Smooth muscle cell (in vitro differentiated cells): Measurements from ENCODE around the gene ZC3HAV1L. TPM values are rescaled to one million over a fixed set of nuclear protein-coding genes. Genes with fewer than 3 reads are reported as not detected.
A peak's percentile ranks its signal among the peaks of the same experiment; 100 is the strongest.

ENCODE experiments used
- DNase-seq: peaks from one replicate; lab custom pipeline; 2025; ENCODE audit not compliant: unreplicated experiment; lab: John Stamatoyannopoulos, UW
- H2AFZ ChIP-seq: fragments of 200-600 bp; sonication (generic); 2 replicates; pipeline ENCODE4 v1.6.0; 2016; ENCODE audit warnings: antibody characterized with exemption, low read depth, mild to moderate bottlenecking
- H3F3A ChIP-seq: fragments of 200-600 bp; sonication (generic); 2 replicates; pipeline ENCODE4 v1.6.0; 2017; ENCODE audit warnings: antibody characterized with exemption, low read depth
- H3K27ac ChIP-seq: fragments of 200-600 bp; sonication (generic); 2 replicates; pipeline ENCODE4 v1.5.1; 2016; ENCODE audit warnings: low read depth, mild to moderate bottlenecking
- H3K27me3 ChIP-seq: fragments of 200-600 bp; sonication (generic); 2 replicates; pipeline ENCODE4 v1.6.1; 2016; ENCODE audit warnings: low read depth, mild to moderate bottlenecking
- H3K36me3 ChIP-seq: fragments of 200-600 bp; sonication (generic); 2 replicates; pipeline ENCODE4 v1.5.1; 2016; ENCODE audit warnings: low read depth
- H3K4me1 ChIP-seq: fragments of 200-600 bp; sonication (generic); 2 replicates; pipeline ENCODE4 v1.5.1; 2016; ENCODE audit warnings: low read depth
- H3K4me2 ChIP-seq: fragments of 200-600 bp; sonication (generic); 2 replicates; pipeline ENCODE4 v1.6.0; 2016; ENCODE audit warnings: mild to moderate bottlenecking
- H3K4me3 ChIP-seq: fragments of 200-600 bp; sonication (generic); 2 replicates; pipeline ENCODE4 v1.5.1; 2016; ENCODE audit warnings: mild to moderate bottlenecking
- H3K79me2 ChIP-seq: fragments of 200-600 bp; sonication (generic); 2 replicates; pipeline ENCODE4 v1.6.0; 2016; ENCODE audit warnings: low read depth, mild to moderate bottlenecking
- H3K9ac ChIP-seq: fragments of 200-600 bp; sonication (generic); 2 replicates; pipeline ENCODE4 v1.6.0; 2016; ENCODE audit warnings: low read depth
- H3K9me3 ChIP-seq: fragments of 200-600 bp; sonication (generic); replicated peaks from 2 replicates; pipeline ENCODE4 v1.5.1; 2016; ENCODE audit warnings: low read depth
- H4K20me1 ChIP-seq: fragments of 200-600 bp; sonication (generic); 2 replicates; pipeline ENCODE4 v1.6.0; 2016; ENCODE audit warnings: low read depth
- CTCF ChIP-seq: fragments of 200-600 bp; sonication (generic); IDR thresholded peaks from 2 replicates; pipeline ENCODE4 v1.5.1; 2017; ENCODE audit warnings: borderline replicate concordance, mild to moderate bottlenecking, antibody characterized with exemption; ENCODE audit not compliant: insufficient read depth, poor library complexity, severe bottlenecking
- WGBS: methylation state at CpG from one replicate; pipeline ENCODE4 v1.1.7; 2016; ENCODE audit warnings: low lambda C conversion rate; 5-methylcytosine and 5-hydroxymethylcytosine counted together
- polyA plus RNA-seq: library from polyadenylated mRNA; unstranded; fragments of >200 nt; fragmentation: Nextera tagmentation; extraction: Ambion mirVana; gene quantifications from 2 replicates; pipeline ENCODE4 v1.2.1, GENCODE V29; 2016
- total RNA-seq: library from RNA; depleted of rRNA; stranded (reverse); fragments of >200 nt; gene quantifications from 2 replicates; pipeline ENCODE4 v1.2.3, GENCODE V29; 2014

Gene ZC3HAV1L
- total RNA-seq (47.2 and 56.6 TPM in 2 replicates), polyA plus RNA-seq (17.0 and 20.0 TPM in 2 replicates)

- no peak for TF ChIP-seq CTCF
- H3K79me2 ChIP-seq = peaks cover 28% of the 10 kb centered on the region
- peak within 1 kb of the TSS; percentile 96 for H2AFZ ChIP-seq
- no peaks in the 10 kb centered on the region for H3K9me3 ChIP-seq
- H3K4me3 ChIP-seq = peak within 1 kb of the TSS; percentile 97
- H3F3A ChIP-seq = no peaks in the 10 kb centered on the region
- 2% methylated on average over 58 of the region's 82 CpGs for WGBS
- peak within 1 kb of the TSS; percentile 99 for H3K4me2 ChIP-seq
- H3K9ac ChIP-seq = peak within 1 kb of the TSS; percentile 47
- peaks cover 5% of the 10 kb centered on the region for H3K4me1 ChIP-seq
- H3K36me3 ChIP-seq = peaks cover 3% of the 10 kb centered on the region
- no peaks in the 10 kb centered on the region for H3K27me3 ChIP-seq
- peak within 1 kb of the TSS; percentile 31 for H3K27ac ChIP-seq
- H4K20me1 ChIP-seq = peaks cover 20% of the 10 kb centered on the region
- peak; percentile 38 for DNase-seq
Measured at GRCh38 chr7:139035586-139036353, at the start of gene ZC3HAV1L. TSS of gene ZC3HAV1L (minus strand) at chr7:139036042. CDS start at chr7:139036017, 25 bp downstream.

- Histone ChIP-seq H3K36me3 (no peaks in the 10 kb centered on the region), H3K27me3 (no peaks in the 10 kb centered on the region), H3K4me1 (no peaks in the 10 kb centered on the region), H4K20me1 (no peaks in the 10 kb centered on the region), H3K4me3 (no peak overlapping the region), H3K79me2 (no peaks in the 10 kb centered on the region), H3K9me3 (no peaks in the 10 kb centered on the region), H2AFZ (no peak overlapping the region), H3K4me2 (no peak overlapping the region), H3F3A (no peaks in the 10 kb centered on the region), H3K27ac (no peak overlapping the region), H3K9ac (no peak overlapping the region)
- 96% methylated on average over 5 of the region's 5 CpGs for WGBS
- TF ChIP-seq CTCF = no peak
- no peak for DNase-seq
Measured at GRCh38 chr7:139084709-139085108, 48.9 kb upstream of the ZC3HAV1L start.

GRCh38 chr7:139081584-139081983 is 45.7 kb upstream of the ZC3HAV1L start:
- H2AFZ ChIP-seq = no peak overlapping the region
- H3K27ac ChIP-seq = no peak overlapping the region
- no peak overlapping the region for H3K4me2 ChIP-seq
- H3K4me1 ChIP-seq = no peaks in the 10 kb centered on the region
- H3K9me3 ChIP-seq = no peaks in the 10 kb centered on the region
- H4K20me1 ChIP-seq = no peaks in the 10 kb centered on the region
- no peaks in the 10 kb centered on the region for H3F3A ChIP-seq
- no peak overlapping the region for H3K4me3 ChIP-seq
- DNase-seq = no peak
- no peaks in the 10 kb centered on the region for H3K36me3 ChIP-seq
- H3K27me3 ChIP-seq = no peaks in the 10 kb centered on the region
- no peak for TF ChIP-seq CTCF
- H3K79me2 ChIP-seq = no peaks in the 10 kb centered on the region
- no peak overlapping the region for H3K9ac ChIP-seq

- Histone ChIP-seq H3K4me2 (no peak overlapping the region), H3K27ac (no peak overlapping the region), H4K20me1 (no peaks in the 10 kb centered on the region), H3K36me3 (no peaks in the 10 kb centered on the region), H3K4me1 (no peaks in the 10 kb centered on the region), H3K79me2 (no peaks in the 10 kb centered on the region), H3K9me3 (no peaks in the 10 kb centered on the region), H3K9ac (no peak overlapping the region), H3F3A (no peaks in the 10 kb centered on the region), H3K4me3 (no peak overlapping the region), H3K27me3 (no peaks in the 10 kb centered on the region), H2AFZ (no peak overlapping the region)
- DNase-seq = no peak
- no peak for TF ChIP-seq CTCF
- 94% methylated on average over 8 of the region's 8 CpGs for WGBS
Measured at GRCh38 chr7:139080905-139081304, 45.1 kb upstream of the ZC3HAV1L start.
